ENCODE results near the gene LDB2. TPM values are rescaled to one million over a fixed set of nuclear protein-coding genes. Genes with fewer than 3 reads are reported as not detected.

LDB2 gene
- total RNA-seq, 1 donor from 2014 or later: 137 TPM

DNA sequence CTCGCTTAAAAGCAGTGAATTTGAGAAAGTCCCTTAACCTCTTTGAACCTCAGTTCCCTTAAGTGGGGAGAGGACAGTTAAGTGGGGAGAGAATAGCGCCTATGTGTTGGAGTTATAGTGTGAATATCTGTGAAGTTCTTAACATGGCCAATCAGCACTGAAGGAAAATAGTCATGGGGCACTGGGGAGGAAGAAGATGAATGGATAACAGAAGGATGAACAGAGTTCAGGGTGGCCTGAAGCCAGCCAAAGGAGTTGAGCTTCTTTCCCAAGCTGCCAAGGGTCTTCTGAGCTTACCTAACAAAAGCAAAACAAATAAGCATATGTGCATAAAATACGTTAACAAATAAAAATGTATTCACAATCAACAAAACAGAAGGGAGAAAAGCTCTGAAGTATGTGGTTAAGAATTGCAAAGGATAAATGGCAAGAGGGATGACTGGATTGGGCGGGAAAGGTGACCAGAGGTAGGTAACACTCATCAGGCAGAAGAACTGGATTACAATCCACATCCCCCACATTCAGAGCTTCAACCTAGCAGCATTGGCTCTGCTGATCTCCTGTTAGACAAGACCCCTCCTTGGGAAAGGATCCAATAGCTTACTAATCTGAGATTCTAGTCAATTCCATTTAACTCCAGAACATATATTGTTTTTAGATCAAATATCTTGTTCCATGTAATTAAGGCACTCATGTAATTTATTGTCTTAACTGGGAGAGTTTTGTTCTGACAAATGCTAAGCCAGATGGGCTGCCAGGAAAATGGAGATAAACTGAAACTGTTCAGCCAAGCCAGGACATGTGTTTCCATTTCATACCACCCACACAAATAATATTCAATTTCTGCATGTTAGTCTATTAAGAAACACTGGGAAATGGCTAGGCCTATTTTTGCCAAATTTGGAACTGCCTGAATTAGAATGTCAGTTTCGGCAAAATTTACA lies 221.2 kb downstream of the LDB2 start:
- H3K4me3 ChIP-seq: no peak overlapping the region

DNA sequence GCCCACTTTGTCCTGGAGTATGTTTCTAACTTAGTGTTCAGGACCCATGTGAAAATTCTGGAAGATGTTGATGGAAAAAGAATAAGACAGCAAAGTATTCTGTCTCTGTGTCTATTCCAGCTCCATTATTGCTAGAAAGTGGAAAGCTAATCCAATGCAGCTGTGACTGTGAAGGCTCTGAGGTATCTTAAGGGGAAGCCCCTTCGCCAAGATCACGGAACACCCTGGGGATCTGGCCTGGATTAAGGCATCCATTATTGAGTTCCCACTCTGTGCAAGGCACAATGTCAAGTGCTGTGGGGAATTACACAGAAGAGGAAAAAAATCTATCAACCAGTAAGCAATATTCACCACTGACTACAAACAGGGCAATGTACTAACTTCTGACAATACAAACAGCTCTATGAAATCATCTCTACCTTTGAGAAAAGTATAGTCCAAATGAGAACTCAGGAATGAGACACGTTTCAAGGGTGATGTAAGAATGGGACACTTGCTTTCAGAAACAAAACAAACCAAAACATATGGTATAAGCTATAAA lies 222.1 kb downstream of the LDB2 start:
- TF ChIP-seq, protein P1, sequence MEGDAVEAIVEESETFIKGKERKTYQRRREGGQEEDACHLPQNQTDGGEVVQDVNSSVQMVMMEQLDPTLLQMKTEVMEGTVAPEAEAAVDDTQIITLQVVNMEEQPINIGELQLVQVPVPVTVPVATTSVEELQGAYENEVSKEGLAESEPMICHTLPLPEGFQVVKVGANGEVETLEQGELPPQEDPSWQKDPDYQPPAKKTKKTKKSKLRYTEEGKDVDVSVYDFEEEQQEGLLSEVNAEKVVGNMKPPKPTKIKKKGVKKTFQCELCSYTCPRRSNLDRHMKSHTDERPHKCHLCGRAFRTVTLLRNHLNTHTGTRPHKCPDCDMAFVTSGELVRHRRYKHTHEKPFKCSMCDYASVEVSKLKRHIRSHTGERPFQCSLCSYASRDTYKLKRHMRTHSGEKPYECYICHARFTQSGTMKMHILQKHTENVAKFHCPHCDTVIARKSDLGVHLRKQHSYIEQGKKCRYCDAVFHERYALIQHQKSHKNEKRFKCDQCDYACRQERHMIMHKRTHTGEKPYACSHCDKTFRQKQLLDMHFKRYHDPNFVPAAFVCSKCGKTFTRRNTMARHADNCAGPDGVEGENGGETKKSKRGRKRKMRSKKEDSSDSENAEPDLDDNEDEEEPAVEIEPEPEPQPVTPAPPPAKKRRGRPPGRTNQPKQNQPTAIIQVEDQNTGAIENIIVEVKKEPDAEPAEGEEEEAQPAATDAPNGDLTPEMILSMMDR (IDR thresholded peaks at IDR 0.05): no peak
- Histone ChIP-seq H3K9me3 (no peaks in the 10 kb centered on the region), H3K36me3 (no peaks in the 10 kb centered on the region), H3K27me3 (no peaks in the 10 kb centered on the region), H3K27ac (no peak overlapping the region), H3K4me3 (no peak overlapping the region), H3K4me1 (peaks cover 0 to 4% of the 10 kb centered on the region in 2 donors)
- intact Hi-C loops (cut with DNase I): no loop called here
- DNase-seq (ENCODE audit: low spot score in 2 of 2): no peak

More for the DNA sequence above, 221.2 kb downstream of the LDB2 start:
- Histone ChIP-seq H3K9me3 (no peaks in the 10 kb centered on the region), H3K4me1 (peaks cover 0 to under 1% of the 10 kb centered on the region in 2 donors), H3K27me3 (no peaks in the 10 kb centered on the region), H3K36me3 (no peaks in the 10 kb centered on the region), H3K27ac (no peak overlapping the region)
- TF ChIP-seq, protein P1 (IDR thresholded peaks at IDR 0.05): no peak
- intact Hi-C loops (cut with DNase I): no loop called here
- no peak for DNase-seq (ENCODE audit: low spot score in 2 of 2)

DNA sequence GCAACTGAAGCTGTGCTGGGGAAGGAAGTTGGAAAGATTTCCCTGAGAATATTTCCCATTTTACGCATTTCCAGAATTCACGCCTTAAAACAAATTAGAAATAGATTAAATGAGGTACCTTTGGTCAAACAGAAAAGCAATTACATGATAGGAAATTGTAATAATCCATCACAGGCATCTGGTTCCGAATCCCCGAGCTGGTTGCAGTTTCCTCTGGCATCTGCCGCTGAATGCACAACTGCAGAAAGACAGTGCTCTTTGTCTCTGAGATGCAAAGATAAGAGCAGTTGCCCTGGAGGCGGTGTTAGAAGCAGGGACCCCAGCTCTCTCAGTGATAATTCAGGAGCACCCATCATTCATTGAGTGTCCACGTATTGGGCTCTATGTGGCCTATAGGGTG lies 224.4 kb downstream of the LDB2 start:
- DNase-seq (ENCODE audit: low spot score in 2 of 2): no peak
- peaks cover 0 to 4% of the 10 kb centered on the region in 2 donors for H3K4me1 ChIP-seq
- no peaks in the 10 kb centered on the region for H3K27me3 ChIP-seq
- no peaks in the 10 kb centered on the region for H3K36me3 ChIP-seq
- intact Hi-C loops (cut with DNase I): no loop called here
- TF ChIP-seq, protein P1 (IDR thresholded peaks at IDR 0.05): no peak
- no peak overlapping the region for H3K27ac ChIP-seq
- no peaks in the 10 kb centered on the region for H3K9me3 ChIP-seq
- H3K4me3 ChIP-seq: no peak overlapping the region

GRCh38 chr4:16672421-16672820 lies 226.0 kb downstream of the LDB2 start:
- H3K4me1 ChIP-seq: peaks cover 0 to 4% of the 10 kb centered on the region in 2 donors
- no peak overlapping the region for H3K4me3 ChIP-seq
- H3K27me3 ChIP-seq: no peaks in the 10 kb centered on the region
- H3K9me3 ChIP-seq: no peaks in the 10 kb centered on the region
- DNase-seq (ENCODE audit: low spot score in 2 of 2): no peak
- H3K36me3 ChIP-seq: no peaks in the 10 kb centered on the region
- TF ChIP-seq, protein P1 (IDR thresholded peaks at IDR 0.05): no peak
- intact Hi-C loops (cut with DNase I): no loop called here
- H3K27ac ChIP-seq: peak overlapping the region; percentile 2 to 23

- Histone ChIP-seq H3K27ac (no peak overlapping the region), H3K36me3 (no peaks in the 10 kb centered on the region), H3K4me1 (peaks cover 0 to 4% of the 10 kb centered on the region in 2 donors), H3K27me3 (no peaks in the 10 kb centered on the region), H3K9me3 (no peaks in the 10 kb centered on the region), H3K4me3 (no peak overlapping the region)
- no peak for DNase-seq (ENCODE audit: low spot score in 2 of 2)
- TF ChIP-seq, protein P1 (IDR thresholded peaks at IDR 0.05): no peak
- intact Hi-C loops (cut with DNase I): no loop called here
Measured at GRCh38 chr4:16671741-16672140, 226.7 kb downstream of the LDB2 start.
